ENCODE measurements around the gene SLC4A2. TPM values are rescaled to one million over a fixed set of nuclear protein-coding genes. Genes with fewer than 3 reads are reported as not detected.

The SLC4A2 gene
- total RNA-seq, 4 donors from 2014 or later = 39.8 to 53.7 (median 45.0) TPM

- no peak for TF ChIP-seq CTCF (IDR thresholded peaks at IDR 0.05)
- WGBS, 2 donors = 52 to 69% methylated on average over 4 of the region's 6 CpGs
- intact Hi-C loops (cut with DNase I) = no loop called here
- DNase-seq = no peak
- Histone ChIP-seq H3K4me1 (peaks cover 12 to 80% (median 30%) of the 10 kb centered on the region in 3 donors), H3K27ac (peak overlapping the region in 1 of 4 donors; percentile 34), H3K4me3 (no peak overlapping the region), H3K9me3 (no peaks in the 10 kb centered on the region), H3K36me3 (no peaks in the 10 kb centered on the region), H3K27me3 (peaks cover 0 to 95% (median 5%) of the 10 kb centered on the region in 4 donors)
Measured at GRCh38 chr7:151012031-151012692, 47.2 kb upstream of the SLC4A2 start.

GRCh38 chr7:151012911-151013347 lies 46.5 kb upstream of the SLC4A2 start:
- Histone ChIP-seq H3K9me3 (no peaks in the 10 kb centered on the region), H3K4me3 (peak overlapping the region in 1 of 4 donors; percentile 55), H3K36me3 (no peaks in the 10 kb centered on the region), H3K27ac (peak overlapping the region in 1 of 4 donors; percentile 34), H3K4me1 (peaks cover 15 to 78% (median 25%) of the 10 kb centered on the region in 3 donors), H3K27me3 (peaks cover 0 to 96% (median 5%) of the 10 kb centered on the region in 4 donors)
- DNase-seq = no peak
- TF ChIP-seq POLR2A (IDR thresholded peaks at IDR 0.05) (no peak), CTCF (IDR thresholded peaks at IDR 0.05) (peak in 4 of 6 experiments; percentile 27 to 51 (median 30))
- 33 to 60% methylated on average over 7 to 17 of the region's 23 CpGs for WGBS, 2 donors
- intact Hi-C loops (cut with DNase I) = no loop called here

- no peaks in the 10 kb centered on the region for H3K36me3 ChIP-seq
- WGBS, 2 donors = 7 to 67% methylated on average over 1 to 6 of the region's 26 CpGs
- peaks cover 20 to 78% (median 25%) of the 10 kb centered on the region in 3 donors for H3K4me1 ChIP-seq
Measured at GRCh38 chr7:151013356-151013732, 46.0 kb upstream of the SLC4A2 start.

GRCh38 chr7:151013733-151014497 lies 45.5 kb upstream of the SLC4A2 start:
- intact Hi-C loops (cut with DNase I) = no loop called here
- DNase-seq = peak; percentile 29
- Histone ChIP-seq H3K4me1 (peaks cover 25 to 78% (median 29%) of the 10 kb centered on the region in 3 donors), H3K27ac (peak overlapping the region in 2 of 4 donors; percentile 0 to 49), H3K4me3 (peak overlapping the region; percentile 1 to 55 (median 28)), H3K27me3 (peaks cover 0 to 98% (median 5%) of the 10 kb centered on the region in 4 donors), H3K9me3 (no peaks in the 10 kb centered on the region), H3K36me3 (no peaks in the 10 kb centered on the region)
- WGBS, 2 donors = 30 to 32% methylated on average over 16 to 24 of the region's 55 CpGs
- peak in 1 of 4 donors; percentile 6 for TF ChIP-seq POLR2A (IDR thresholded peaks at IDR 0.05)
- peak in 1 of 6 experiments; percentile 23 for TF ChIP-seq CTCF (IDR thresholded peaks at IDR 0.05)

More at GRCh38 chr7:151013356-151013732, 46.0 kb upstream of the SLC4A2 start:
- no peak for DNase-seq
- Histone ChIP-seq H3K4me3 (peak overlapping the region; percentile 1 to 55 (median 28)), H3K27me3 (peaks cover 0 to 97% (median 5%) of the 10 kb centered on the region in 4 donors), H3K27ac (peak overlapping the region in 1 of 4 donors; percentile 34), H3K9me3 (no peaks in the 10 kb centered on the region)
- intact Hi-C loops (cut with DNase I) = no loop called here
- TF ChIP-seq POLR2A (IDR thresholded peaks at IDR 0.05) = no peak

- Histone ChIP-seq H3K27ac (no peak overlapping the region), H3K36me3 (no peaks in the 10 kb centered on the region), H3K9me3 (no peaks in the 10 kb centered on the region), H3K4me1 (peaks cover 32 to 78% (median 32%) of the 10 kb centered on the region in 3 donors), H3K27me3 (peaks cover 0 to 98% (median 7%) of the 10 kb centered on the region in 4 donors), H3K4me3 (no peak overlapping the region)
- 55 to 58% methylated on average over 5 to 8 of the region's 8 CpGs for WGBS, 2 donors
- no peak for DNase-seq
- TF ChIP-seq POLR2A (IDR thresholded peaks at IDR 0.05) (no peak), CTCF (IDR thresholded peaks at IDR 0.05) (no peak)
- intact Hi-C loops (cut with DNase I) = no loop called here
Measured at GRCh38 chr7:151014950-151015349, 44.4 kb upstream of the SLC4A2 start.
